Measurements from ENCODE around the gene DDC. TPM values are rescaled to one million over a fixed set of nuclear protein-coding genes. Genes with fewer than 3 reads are reported as not detected.

Gene DDC
- polyA plus RNA-seq, 1 experiment = not detected

DNA sequence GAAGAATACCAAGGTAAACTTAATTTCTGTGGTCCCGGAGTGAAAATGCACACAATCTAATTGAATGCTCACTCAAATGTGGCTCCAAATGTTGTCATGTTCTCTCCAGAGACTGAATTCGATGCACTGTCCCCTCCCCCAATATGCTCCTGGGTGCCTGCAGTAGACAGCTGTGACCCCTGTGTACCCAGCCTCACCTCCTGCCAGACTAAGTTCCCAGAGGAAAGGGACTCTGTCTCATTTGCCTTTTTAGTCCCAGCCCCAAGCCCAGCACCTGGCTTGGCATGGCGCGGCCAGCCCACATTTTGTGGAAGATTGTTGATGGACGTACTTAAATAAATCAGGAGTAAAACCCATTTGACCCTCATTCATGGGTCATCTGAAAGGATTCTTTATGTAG is 93.2 kb downstream of the DDC start:
- H3K27ac ChIP-seq (ENCODE audit: low read depth, low read length) = no peak overlapping the region
- DNase-seq (ENCODE audit: low read depth, low spot score) = no peak
- POLR2A ChIA-PET = no interaction called here
- peaks cover 14% of the 10 kb centered on the region for H3K27me3 ChIP-seq (ENCODE audit: control insufficient read depth, insufficient read depth, low read length)
- CTCF ChIA-PET = interaction anchor here (1.9 to 7.3 kb wide), 2 partner anchors 669 to 690 kb away, joined by 7 to 169 read pairs; no protein-coding TSS in a partner anchor
- no peak overlapping the region for H3K4me3 ChIP-seq (ENCODE audit: low read depth, low read length)
- no peaks in the 10 kb centered on the region for H3K9me3 ChIP-seq (ENCODE audit: control insufficient read depth, insufficient read depth, low read length)
- TF ChIP-seq, protein P1, sequence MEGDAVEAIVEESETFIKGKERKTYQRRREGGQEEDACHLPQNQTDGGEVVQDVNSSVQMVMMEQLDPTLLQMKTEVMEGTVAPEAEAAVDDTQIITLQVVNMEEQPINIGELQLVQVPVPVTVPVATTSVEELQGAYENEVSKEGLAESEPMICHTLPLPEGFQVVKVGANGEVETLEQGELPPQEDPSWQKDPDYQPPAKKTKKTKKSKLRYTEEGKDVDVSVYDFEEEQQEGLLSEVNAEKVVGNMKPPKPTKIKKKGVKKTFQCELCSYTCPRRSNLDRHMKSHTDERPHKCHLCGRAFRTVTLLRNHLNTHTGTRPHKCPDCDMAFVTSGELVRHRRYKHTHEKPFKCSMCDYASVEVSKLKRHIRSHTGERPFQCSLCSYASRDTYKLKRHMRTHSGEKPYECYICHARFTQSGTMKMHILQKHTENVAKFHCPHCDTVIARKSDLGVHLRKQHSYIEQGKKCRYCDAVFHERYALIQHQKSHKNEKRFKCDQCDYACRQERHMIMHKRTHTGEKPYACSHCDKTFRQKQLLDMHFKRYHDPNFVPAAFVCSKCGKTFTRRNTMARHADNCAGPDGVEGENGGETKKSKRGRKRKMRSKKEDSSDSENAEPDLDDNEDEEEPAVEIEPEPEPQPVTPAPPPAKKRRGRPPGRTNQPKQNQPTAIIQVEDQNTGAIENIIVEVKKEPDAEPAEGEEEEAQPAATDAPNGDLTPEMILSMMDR (IDR thresholded peaks at IDR 0.05; ENCODE audit: low read depth, low read length) = no peak

GRCh38 chr7:50470250-50471163 is 94.7 kb downstream of the DDC start:
- Histone ChIP-seq H3K27me3 (ENCODE audit: control insufficient read depth, insufficient read depth, low read length) (peaks cover 18% of the 10 kb centered on the region), H3K4me3 (ENCODE audit: low read depth, low read length) (no peak overlapping the region), H3K27ac (ENCODE audit: low read depth, low read length) (no peak overlapping the region), H3K9me3 (ENCODE audit: control insufficient read depth, insufficient read depth, low read length) (no peaks in the 10 kb centered on the region)
- no peak for DNase-seq (ENCODE audit: low read depth, low spot score)
- TF ChIP-seq, protein P1 (IDR thresholded peaks at IDR 0.05; ENCODE audit: low read depth, low read length) = no peak
- ChIA-PET POLR2A (no interaction called here), CTCF (interaction anchor here (0.7 to 7.3 kb wide), 5 partner anchors 75 to 691 kb away, joined by 3 to 169 read pairs (median 3); no protein-coding TSS in a partner anchor)

DNA sequence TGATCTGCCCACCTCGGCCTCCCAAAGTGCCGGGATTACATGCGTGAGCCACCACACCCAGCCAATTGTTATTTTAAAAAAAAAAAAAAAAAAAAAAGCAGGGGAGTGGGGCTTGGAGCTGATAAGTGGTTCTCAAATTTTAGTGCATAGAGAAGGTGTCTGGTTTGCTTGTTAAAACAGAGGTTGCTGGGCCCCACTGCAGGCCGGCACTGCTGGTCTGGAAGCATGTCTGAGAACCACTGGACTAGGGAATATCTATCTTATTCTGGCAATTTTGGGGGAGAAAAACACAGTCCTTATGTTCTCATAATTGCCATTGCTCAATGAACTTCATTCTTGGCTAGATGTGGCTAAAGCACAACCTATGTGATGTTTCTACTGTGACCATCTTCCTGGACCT is 96.0 kb downstream of the DDC start:
- no peak overlapping the region for H3K4me3 ChIP-seq (ENCODE audit: low read depth, low read length)
- H3K27ac ChIP-seq (ENCODE audit: low read depth, low read length) = no peak overlapping the region
- no peak for DNase-seq (ENCODE audit: low read depth, low spot score)
- peaks cover 15% of the 10 kb centered on the region for H3K27me3 ChIP-seq (ENCODE audit: control insufficient read depth, insufficient read depth, low read length)
- CTCF ChIA-PET = interaction anchor here (1.3 to 7.3 kb wide), 7 partner anchors 12 to 693 kb away, joined by 8 to 169 read pairs (median 14); no protein-coding TSS in a partner anchor
- H3K9me3 ChIP-seq (ENCODE audit: control insufficient read depth, insufficient read depth, low read length) = no peaks in the 10 kb centered on the region
- TF ChIP-seq, protein P1 (IDR thresholded peaks at IDR 0.05; ENCODE audit: low read depth, low read length) = no peak
- POLR2A ChIA-PET = no interaction called here

DNA sequence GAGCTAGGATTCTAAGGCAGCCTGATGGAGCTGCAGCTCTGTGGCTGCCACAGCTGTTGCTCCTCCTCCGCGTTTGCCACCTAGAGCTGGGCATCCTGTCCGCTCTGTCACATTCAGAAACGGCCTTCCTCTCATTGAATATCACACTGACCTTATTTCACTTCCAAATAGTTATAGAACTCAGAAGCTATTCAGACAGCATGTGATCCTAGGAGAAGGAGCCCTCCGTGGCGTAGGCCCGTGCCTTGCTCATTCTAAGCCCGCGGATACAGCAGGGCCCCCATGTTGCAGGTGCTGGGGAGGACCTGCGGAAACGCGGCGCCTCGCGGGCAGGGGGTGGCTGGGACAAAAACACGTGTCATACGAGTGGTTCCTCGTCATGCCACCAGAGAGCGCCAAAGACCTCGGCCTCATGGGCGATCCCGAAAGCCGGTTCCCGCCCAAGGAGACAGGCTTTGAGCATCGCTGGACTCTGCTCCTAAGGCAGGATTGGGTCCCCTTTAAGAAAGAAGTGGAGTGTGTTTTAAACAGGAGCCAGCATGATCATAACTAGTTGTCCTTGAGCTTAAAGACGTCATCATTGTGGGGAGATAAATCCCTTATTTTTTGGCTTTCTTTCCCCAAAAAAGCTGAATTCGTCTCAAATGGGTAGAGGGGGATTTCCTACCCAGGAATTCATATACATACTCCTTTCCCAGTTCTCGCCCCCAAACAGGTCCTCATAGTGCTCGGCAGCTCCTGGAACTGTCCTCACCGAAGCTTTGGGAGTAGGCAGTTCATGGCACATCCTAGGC is 97.2 kb downstream of the DDC start:
- TF ChIP-seq, protein P1 (IDR thresholded peaks at IDR 0.05; ENCODE audit: low read depth, low read length) = peak; percentile 88
- Histone ChIP-seq H3K9me3 (ENCODE audit: control insufficient read depth, insufficient read depth, low read length) (no peaks in the 10 kb centered on the region), H3K4me3 (ENCODE audit: low read depth, low read length) (no peak overlapping the region), H3K27me3 (ENCODE audit: control insufficient read depth, insufficient read depth, low read length) (peaks cover 15% of the 10 kb centered on the region), H3K27ac (ENCODE audit: low read depth, low read length) (no peak overlapping the region)
- DNase-seq (ENCODE audit: low read depth, low spot score) = peak; percentile 24
- CTCF ChIA-PET = interaction anchor here (0.6 to 7.3 kb wide), 58 partner anchors 8 to 1805 kb away, joined by 3 to 169 read pairs (median 3); partner anchors contain the start of gene FIGNL1
- POLR2A ChIA-PET = no interaction called here

Measured in AG04450 (cell line).